CD4-positive, alpha-beta T cell (primary cell): ENCODE results near the gene UNC13A. TPM values are rescaled to one million over a fixed set of nuclear protein-coding genes. Genes with fewer than 3 reads are reported as not detected.

Experiments
- ATAC-seq: fragments of 200-7000 bp; cut with Tn5 transposase; one replicate; pipeline ENCODE4 v1.10.0; 2022; ENCODE audit warnings: mild to moderate bottlenecking; ENCODE audit not compliant: poor library complexity
- CTCF ChIA-PET: fragments of 350-600 bp; sonication (Branson Sonifier 250); formaldehyde crosslinking; loops from one replicate; lab custom pipeline; 2021; ENCODE audit warnings: antibody characterized with exemption, inconsistent platforms; lab: Charles Lee
- POLR2A ChIA-PET: fragments of 350-600 bp; sonication (Branson Sonifier 250); formaldehyde crosslinking; loops from one replicate; lab custom pipeline; 2021; ENCODE audit warnings: antibody characterized with exemption, inconsistent platforms; lab: Charles Lee
- DNase-seq, 14 experiments: peaks; one replicate each; pipeline ENCODE4 v3.0.0-alpha.2; 2013 to 2020; ENCODE audit warnings: mixed read lengths in 2 of 14
- H3K27ac ChIP-seq, 2 donors: one replicate each; pipeline versions ENCODE4 v1.5.1 to v1.7.0; 2013; ENCODE audit warnings: low read length in 2 of 2, low read depth in 1 of 2, mild to moderate bottlenecking in 1 of 2
- H3K27me3 ChIP-seq, 2 experiments: 1 replicate in 1 of 2; 2 replicates in 1 of 2; pipeline versions ENCODE4 v1.6.1 to v1.7.0; 2013; ENCODE audit warnings: low read length in 2 of 2, control low read depth in 1 of 2, mild to moderate bottlenecking in 1 of 2, moderate library complexity in 1 of 2; ENCODE audit not compliant: insufficient read depth in 2 of 2, control insufficient read depth in 1 of 2
- H3K36me3 ChIP-seq: one replicate; pipeline ENCODE4 v1.6.1; 2013; ENCODE audit warnings: low read length, control low read depth; ENCODE audit not compliant: insufficient read depth
- H3K4me1 ChIP-seq: one replicate; pipeline ENCODE4 v1.6.1; 2013; ENCODE audit warnings: low read length, control low read depth; ENCODE audit not compliant: insufficient read depth
- H3K4me3 ChIP-seq: one replicate; pipeline ENCODE4 v1.5.1; 2013; ENCODE audit warnings: mild to moderate bottlenecking, low read length, moderate library complexity
- H3K9me3 ChIP-seq, 2 experiments: 1 replicate in 1 of 2; 2 replicates in 1 of 2; pipeline versions ENCODE4 v1.6.1 to v1.7.0; 2013; ENCODE audit warnings: low read length in 2 of 2, mild to moderate bottlenecking in 2 of 2, control low read depth in 1 of 2, moderate library complexity in 1 of 2; ENCODE audit not compliant: control insufficient read depth in 1 of 2, insufficient read depth in 1 of 2
- H3K27ac Mint-ChIP-seq: one replicate; pipeline ENCODE4 v1.8.0; 2020; ENCODE audit warnings: mixed read lengths
- H3K27me3 Mint-ChIP-seq: one replicate; pipeline ENCODE4 v1.8.0; 2021; ENCODE audit warnings: mixed read lengths
- H3K36me3 Mint-ChIP-seq: one replicate; pipeline ENCODE4 v1.8.0; 2021; ENCODE audit warnings: low read depth, mixed read lengths
- H3K4me1 Mint-ChIP-seq: one replicate; pipeline ENCODE4 v1.8.0; 2021; ENCODE audit warnings: low read depth, mixed read lengths
- H3K4me3 Mint-ChIP-seq: one replicate; pipeline ENCODE4 v1.8.0; 2020; ENCODE audit warnings: mild to moderate bottlenecking, mixed read lengths
- H3K9me3 Mint-ChIP-seq: one replicate; pipeline ENCODE4 v1.8.0; 2020; ENCODE audit warnings: mixed read lengths
- intact Hi-C, 2 experiments: fragments of 100-400 bp; cut with DNase I in 1 of 2; cut with micrococcal nuclease in 1 of 2; formaldehyde crosslinking; loops; one replicate each; pipeline versions ENCODE4 v1.15.1 to v1.9.0; 2023 to 2025; cut with DNase I, micrococcal nuclease
- total RNA-seq, 174 experiments: library from RNA in 2 of 174; stranded (reverse) in 2 of 174; gene quantifications; one replicate each; pipeline ENCODE4 v1.2.3 and lab custom pipeline; 2021 to 2026
- TF ChIP-seq, protein P1 (sequence below): fragments of 200-600 bp; IDR thresholded peaks from one replicate; pipeline ENCODE4 v1.8.0; 2022; ENCODE audit warnings: antibody characterized with exemption, mild to moderate bottlenecking

The UNC13A gene
- total RNA-seq, 2 experiments from 2014 or later, result 0.11 to 0.14 TPM

DNA sequence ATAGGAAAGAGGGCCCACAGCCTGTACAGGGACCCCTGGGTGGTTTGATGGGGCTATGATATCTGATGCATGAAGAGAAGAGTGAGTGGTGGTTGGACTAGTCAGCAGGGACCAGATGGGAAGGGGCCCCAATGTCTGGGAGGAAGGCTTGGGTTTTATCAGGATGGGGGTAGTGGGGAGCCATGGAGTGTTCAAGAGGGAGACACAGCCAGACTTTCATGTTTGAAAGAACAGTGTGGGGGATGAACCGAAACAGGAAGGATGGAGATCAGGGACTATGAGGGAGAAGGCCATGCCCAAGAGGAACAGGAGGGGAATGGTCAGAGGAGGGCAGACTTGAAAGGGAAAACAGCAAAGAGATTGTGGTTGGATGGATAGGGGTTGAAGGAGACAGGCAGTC is 63.1 kb downstream of the UNC13A start:
- Histone ChIP-seq H3K36me3 (no peaks in the 10 kb centered on the region), H3K4me1 (no peaks in the 10 kb centered on the region), H3K27ac (no peak overlapping the region), H3K9me3 (peaks cover 0 to 6% of the 10 kb centered on the region in 2 experiments), H3K27me3 (peaks cover 0 to 1% of the 10 kb centered on the region in 2 experiments), H3K4me3 (no peak overlapping the region)
- no peak overlapping the region for H3K27ac Mint-ChIP-seq
- no peak overlapping the region for H3K4me3 Mint-ChIP-seq
- intact Hi-C loops, result no loop called here
- H3K27me3 Mint-ChIP-seq, result peaks cover 16% of the 10 kb centered on the region
- no peaks in the 10 kb centered on the region for H3K36me3 Mint-ChIP-seq
- DNase-seq (no peak), ATAC-seq (no peak)
- H3K9me3 Mint-ChIP-seq, result no peaks in the 10 kb centered on the region
- TF ChIP-seq, protein P1, sequence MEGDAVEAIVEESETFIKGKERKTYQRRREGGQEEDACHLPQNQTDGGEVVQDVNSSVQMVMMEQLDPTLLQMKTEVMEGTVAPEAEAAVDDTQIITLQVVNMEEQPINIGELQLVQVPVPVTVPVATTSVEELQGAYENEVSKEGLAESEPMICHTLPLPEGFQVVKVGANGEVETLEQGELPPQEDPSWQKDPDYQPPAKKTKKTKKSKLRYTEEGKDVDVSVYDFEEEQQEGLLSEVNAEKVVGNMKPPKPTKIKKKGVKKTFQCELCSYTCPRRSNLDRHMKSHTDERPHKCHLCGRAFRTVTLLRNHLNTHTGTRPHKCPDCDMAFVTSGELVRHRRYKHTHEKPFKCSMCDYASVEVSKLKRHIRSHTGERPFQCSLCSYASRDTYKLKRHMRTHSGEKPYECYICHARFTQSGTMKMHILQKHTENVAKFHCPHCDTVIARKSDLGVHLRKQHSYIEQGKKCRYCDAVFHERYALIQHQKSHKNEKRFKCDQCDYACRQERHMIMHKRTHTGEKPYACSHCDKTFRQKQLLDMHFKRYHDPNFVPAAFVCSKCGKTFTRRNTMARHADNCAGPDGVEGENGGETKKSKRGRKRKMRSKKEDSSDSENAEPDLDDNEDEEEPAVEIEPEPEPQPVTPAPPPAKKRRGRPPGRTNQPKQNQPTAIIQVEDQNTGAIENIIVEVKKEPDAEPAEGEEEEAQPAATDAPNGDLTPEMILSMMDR, result no peak
- ChIA-PET POLR2A (no interaction called here), CTCF (no interaction called here)
- H3K4me1 Mint-ChIP-seq, result no peaks in the 10 kb centered on the region

DNA sequence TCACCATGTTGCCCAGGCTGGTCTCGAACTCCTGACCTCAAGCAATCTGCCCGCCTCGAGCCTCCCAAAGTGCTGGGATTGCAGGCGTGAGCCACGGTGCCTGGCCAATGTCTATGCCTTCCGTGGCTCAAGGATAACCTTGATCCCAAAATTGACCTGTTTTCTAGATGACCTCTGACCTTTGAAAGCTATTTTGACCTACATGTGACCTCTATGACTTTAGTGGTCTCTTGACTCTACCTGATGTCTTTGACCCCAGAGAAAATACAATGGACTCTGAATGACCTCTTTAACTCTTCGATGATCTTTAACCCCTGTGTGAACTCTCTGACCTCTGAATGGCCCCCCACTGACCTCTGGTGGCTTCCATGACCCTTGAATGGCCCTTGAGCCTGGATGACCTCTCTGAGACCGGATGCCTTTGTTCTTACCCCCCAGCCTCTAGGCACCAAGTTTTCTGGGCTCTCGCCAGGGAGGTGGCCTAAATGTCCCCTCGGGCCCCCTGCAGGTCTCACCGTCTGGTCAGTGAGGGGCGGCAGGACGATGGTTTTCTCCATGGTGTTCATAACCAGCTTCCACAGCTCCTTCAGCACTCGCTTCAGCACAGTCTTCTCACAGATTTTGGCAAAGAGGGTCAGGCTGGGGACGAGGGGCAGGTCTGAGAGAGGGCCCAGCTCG is 63.7 kb downstream of the UNC13A start:
- no peak overlapping the region for H3K4me3 Mint-ChIP-seq
- intact Hi-C loops, result no loop called here
- Histone ChIP-seq H3K4me1 (no peaks in the 10 kb centered on the region), H3K9me3 (peaks cover 0 to 6% of the 10 kb centered on the region in 2 experiments), H3K4me3 (no peak overlapping the region), H3K36me3 (no peaks in the 10 kb centered on the region), H3K27ac (no peak overlapping the region), H3K27me3 (peaks cover 3 to 6% of the 10 kb centered on the region in 2 experiments)
- ChIA-PET POLR2A (no interaction called here), CTCF (no interaction called here)
- H3K9me3 Mint-ChIP-seq, result no peaks in the 10 kb centered on the region
- ATAC-seq (no peak), DNase-seq (no peak)
- H3K27ac Mint-ChIP-seq, result no peak overlapping the region
- H3K27me3 Mint-ChIP-seq, result peaks cover 22% of the 10 kb centered on the region
- no peaks in the 10 kb centered on the region for H3K36me3 Mint-ChIP-seq
- TF ChIP-seq, protein P1, result no peak
- no peaks in the 10 kb centered on the region for H3K4me1 Mint-ChIP-seq

DNA sequence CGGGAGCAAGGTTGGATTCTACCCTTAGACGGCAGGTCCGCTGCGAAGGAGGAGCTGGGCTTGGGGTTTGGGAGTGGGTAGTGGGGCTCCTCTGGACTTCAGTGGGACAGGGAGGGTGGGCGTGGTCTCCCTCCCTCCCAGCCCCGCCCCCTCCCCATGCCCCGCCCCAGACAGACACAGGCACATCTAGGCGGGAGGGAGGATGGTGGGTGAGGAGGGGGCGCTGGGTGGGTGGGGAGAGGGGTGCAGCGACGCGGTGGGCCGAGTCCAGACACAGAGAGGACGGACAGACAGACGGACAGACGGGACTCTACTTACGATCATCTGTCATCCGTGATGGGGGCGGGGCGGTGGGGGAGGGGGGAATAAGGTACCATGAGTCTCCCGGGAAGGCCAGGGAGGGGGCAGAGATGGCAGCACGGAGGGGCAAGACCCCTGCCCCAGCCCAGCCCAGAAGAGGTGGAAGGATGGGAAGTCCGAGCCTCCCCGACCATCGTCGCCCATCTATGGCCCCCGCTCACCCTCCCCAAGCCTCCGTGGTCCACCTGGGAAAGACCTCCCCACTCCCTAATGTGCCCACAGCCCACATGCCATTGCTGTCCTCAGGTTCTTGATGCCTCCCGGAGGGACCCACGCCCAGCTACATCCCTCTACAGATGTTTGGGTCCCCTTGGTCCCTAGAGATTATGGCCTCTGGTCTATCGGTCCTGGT is 64.8 kb downstream of the UNC13A start:
- Histone ChIP-seq H3K27ac (no peak overlapping the region), H3K4me3 (no peak overlapping the region), H3K36me3 (no peaks in the 10 kb centered on the region), H3K27me3 (peaks cover 11 to 12% of the 10 kb centered on the region in 2 experiments), H3K9me3 (peaks cover 0 to 6% of the 10 kb centered on the region in 2 experiments), H3K4me1 (no peaks in the 10 kb centered on the region)
- Mint-ChIP-seq H3K4me3 (no peak overlapping the region), H3K9me3 (no peaks in the 10 kb centered on the region), H3K27me3 (peaks cover 31% of the 10 kb centered on the region), H3K36me3 (no peaks in the 10 kb centered on the region), H3K27ac (no peak overlapping the region), H3K4me1 (no peaks in the 10 kb centered on the region)
- CTCF ChIA-PET, result no interaction called here
- intact Hi-C loops, result no loop called here
- POLR2A ChIA-PET, result no interaction called here
- TF ChIP-seq, protein P1, result no peak
- ATAC-seq, result no peak
- DNase-seq, result no peak
